ENCODE results near the gene LAPTM5.

- TF ChIP-seq, protein P1, sequence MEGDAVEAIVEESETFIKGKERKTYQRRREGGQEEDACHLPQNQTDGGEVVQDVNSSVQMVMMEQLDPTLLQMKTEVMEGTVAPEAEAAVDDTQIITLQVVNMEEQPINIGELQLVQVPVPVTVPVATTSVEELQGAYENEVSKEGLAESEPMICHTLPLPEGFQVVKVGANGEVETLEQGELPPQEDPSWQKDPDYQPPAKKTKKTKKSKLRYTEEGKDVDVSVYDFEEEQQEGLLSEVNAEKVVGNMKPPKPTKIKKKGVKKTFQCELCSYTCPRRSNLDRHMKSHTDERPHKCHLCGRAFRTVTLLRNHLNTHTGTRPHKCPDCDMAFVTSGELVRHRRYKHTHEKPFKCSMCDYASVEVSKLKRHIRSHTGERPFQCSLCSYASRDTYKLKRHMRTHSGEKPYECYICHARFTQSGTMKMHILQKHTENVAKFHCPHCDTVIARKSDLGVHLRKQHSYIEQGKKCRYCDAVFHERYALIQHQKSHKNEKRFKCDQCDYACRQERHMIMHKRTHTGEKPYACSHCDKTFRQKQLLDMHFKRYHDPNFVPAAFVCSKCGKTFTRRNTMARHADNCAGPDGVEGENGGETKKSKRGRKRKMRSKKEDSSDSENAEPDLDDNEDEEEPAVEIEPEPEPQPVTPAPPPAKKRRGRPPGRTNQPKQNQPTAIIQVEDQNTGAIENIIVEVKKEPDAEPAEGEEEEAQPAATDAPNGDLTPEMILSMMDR (conservative IDR thresholded peaks at IDR 0.05; ENCODE audit: low read depth, low read length), result no peak
- TF ChIP-seq EZH2 (IDR thresholded peaks at IDR 0.05; ENCODE audit: low read length, unreplicated experiment), result no peak
These were observed 46.0 kb upstream of the LAPTM5 start for GRCh38 chr1:30803562-30803961.

Measured in PC-3 (cell line).